ENCODE results near the gene F2. TPM values are rescaled to one million over a fixed set of nuclear protein-coding genes. Genes with fewer than 3 reads are reported as not detected.

Gene F2
- total and polyA plus RNA-seq, 7 experiments from 2014 or later = 0.15 TPM; not detected in 6

- Histone ChIP-seq H3K27me3 (ENCODE audit: control insufficient read depth in 2 of 2, insufficient read depth in 2 of 2, low read length in 2 of 2) (no peaks in the 10 kb centered on the region), H3K27ac (ENCODE audit: low read depth, low read length) (no peak overlapping the region), H3K4me3 (ENCODE audit: low read length) (no peak overlapping the region), H3K36me3 (ENCODE audit: control insufficient read depth in 2 of 3, insufficient read depth in 3 of 3, low read length in 3 of 3) (peaks cover 29 to 78% (median 33%) of the 10 kb centered on the region in 3 experiments), H3K9me3 (ENCODE audit: control insufficient read depth in 2 of 3, low read length in 3 of 3) (no peaks in the 10 kb centered on the region), H3K4me1 (ENCODE audit: control insufficient read depth in 2 of 2, insufficient read depth in 2 of 2, low read length in 2 of 2) (peaks cover 0 to 7% of the 10 kb centered on the region in 2 donors)
- H3K27ac Mint-ChIP-seq = peak overlapping the region in 2 of 9 donors; percentile 17 to 18
- no peaks in the 10 kb centered on the region for H3K27me3 Mint-ChIP-seq
- DNase-seq (no peak), ATAC-seq (no peak)
- CTCF ChIA-PET = no interaction called here
- intact Hi-C loops (cut with micrococcal nuclease) = no loop called here
- peaks cover 4 to 43% (median 13%) of the 10 kb centered on the region in 5 donors for H3K36me3 Mint-ChIP-seq
- H3K4me3 Mint-ChIP-seq = no peak overlapping the region
- H3K4me1 Mint-ChIP-seq = peaks cover 9 to 33% (median 27%) of the 10 kb centered on the region in 7 donors
- no peaks in the 10 kb centered on the region for H3K9me3 Mint-ChIP-seq
- POLR2A ChIA-PET = interaction anchor here (0.6 to 12.4 kb wide), 2 partner anchors 17 to 49 kb away, joined by 3 to 135 read pairs; no protein-coding TSS in a partner anchor
Observed at GRCh38 chr11:46692450-46692849, 26.6 kb upstream of the F2 start.

- CTCF ChIA-PET = interaction anchor here (0.9 kb wide), 1 partner anchor 8 kb away, joined by 3 read pairs; no protein-coding TSS in a partner anchor
- Histone ChIP-seq H3K9me3 (ENCODE audit: control insufficient read depth in 2 of 3, low read length in 3 of 3) (no peaks in the 10 kb centered on the region), H3K36me3 (ENCODE audit: control insufficient read depth in 2 of 3, insufficient read depth in 3 of 3, low read length in 3 of 3) (peaks cover 22 to 66% (median 30%) of the 10 kb centered on the region in 3 experiments), H3K4me1 (ENCODE audit: control insufficient read depth in 2 of 2, insufficient read depth in 2 of 2, low read length in 2 of 2) (peaks cover 9 to 14% of the 10 kb centered on the region in 2 donors), H3K27me3 (ENCODE audit: control insufficient read depth in 2 of 2, insufficient read depth in 2 of 2, low read length in 2 of 2) (no peaks in the 10 kb centered on the region), H3K27ac (ENCODE audit: low read depth, low read length) (no peak overlapping the region), H3K4me3 (ENCODE audit: low read length) (no peak overlapping the region)
- no peak overlapping the region for H3K4me3 Mint-ChIP-seq
- intact Hi-C loops (cut with micrococcal nuclease) = no loop called here
- H3K36me3 Mint-ChIP-seq = peaks cover 4 to 39% (median 8%) of the 10 kb centered on the region in 5 donors
- H3K4me1 Mint-ChIP-seq = peaks cover 17 to 44% (median 34%) of the 10 kb centered on the region in 7 donors
- DNase-seq (no peak), ATAC-seq (no peak)
- no peaks in the 10 kb centered on the region for H3K27me3 Mint-ChIP-seq
- POLR2A ChIA-PET = interaction anchor here (0.5 to 12.4 kb wide), 2 partner anchors 18 to 517 kb away, joined by 5 to 135 read pairs; no protein-coding TSS in a partner anchor
- H3K27ac Mint-ChIP-seq = peak overlapping the region in 1 of 9 donors; percentile 38
- no peaks in the 10 kb centered on the region for H3K9me3 Mint-ChIP-seq
Observed at GRCh38 chr11:46693597-46694012, 25.4 kb upstream of the F2 start.

GRCh38 chr11:46694072-46694471, 24.9 kb upstream of the F2 start:
- no peak overlapping the region for H3K27ac ChIP-seq (ENCODE audit: low read depth, low read length)
- Mint-ChIP-seq H3K9me3 (no peaks in the 10 kb centered on the region), H3K27ac (peak overlapping the region in 2 of 9 donors; percentile 22 to 38), H3K4me3 (no peak overlapping the region), H3K36me3 (peaks cover 4 to 38% (median 6%) of the 10 kb centered on the region in 5 donors), H3K27me3 (no peaks in the 10 kb centered on the region), H3K4me1 (peaks cover 21 to 47% (median 37%) of the 10 kb centered on the region in 7 donors)
- CTCF ChIA-PET = interaction anchor here (0.9 kb wide), 1 partner anchor 8 kb away, joined by 3 read pairs; no protein-coding TSS in a partner anchor
- ATAC-seq = no peak
- no peak for DNase-seq
- intact Hi-C loops (cut with micrococcal nuclease) = no loop called here
- H3K36me3 ChIP-seq (ENCODE audit: control insufficient read depth in 2 of 3, insufficient read depth in 3 of 3, low read length in 3 of 3) = peaks cover 22 to 63% (median 27%) of the 10 kb centered on the region in 3 experiments
- H3K9me3 ChIP-seq (ENCODE audit: control insufficient read depth in 2 of 3, low read length in 3 of 3) = no peaks in the 10 kb centered on the region
- POLR2A ChIA-PET = interaction anchor here (0.5 to 12.4 kb wide), 2 partner anchors 19 to 516 kb away, joined by 5 to 135 read pairs; no protein-coding TSS in a partner anchor
- H3K4me1 ChIP-seq (ENCODE audit: control insufficient read depth in 2 of 2, insufficient read depth in 2 of 2, low read length in 2 of 2) = peaks cover 14 to 18% of the 10 kb centered on the region in 2 donors
- H3K27me3 ChIP-seq (ENCODE audit: control insufficient read depth in 2 of 2, insufficient read depth in 2 of 2, low read length in 2 of 2) = no peaks in the 10 kb centered on the region
- H3K4me3 ChIP-seq (ENCODE audit: low read length) = no peak overlapping the region

GRCh38 chr11:46694607-46695006, 24.4 kb upstream of the F2 start:
- Histone ChIP-seq H3K27me3 (ENCODE audit: control insufficient read depth in 2 of 2, insufficient read depth in 2 of 2, low read length in 2 of 2) (no peaks in the 10 kb centered on the region), H3K4me1 (ENCODE audit: control insufficient read depth in 2 of 2, insufficient read depth in 2 of 2, low read length in 2 of 2) (peaks cover 19 to 24% of the 10 kb centered on the region in 2 donors), H3K4me3 (ENCODE audit: low read length) (no peak overlapping the region), H3K27ac (ENCODE audit: low read depth, low read length) (peak overlapping the region; percentile 35), H3K36me3 (ENCODE audit: control insufficient read depth in 2 of 3, insufficient read depth in 3 of 3, low read length in 3 of 3) (peaks cover 22 to 61% (median 25%) of the 10 kb centered on the region in 3 experiments), H3K9me3 (ENCODE audit: control insufficient read depth in 2 of 3, low read length in 3 of 3) (no peaks in the 10 kb centered on the region)
- no peak overlapping the region for H3K4me3 Mint-ChIP-seq
- no peak for ATAC-seq
- DNase-seq = no peak
- peaks cover 21 to 49% (median 38%) of the 10 kb centered on the region in 7 donors for H3K4me1 Mint-ChIP-seq
- no peaks in the 10 kb centered on the region for H3K27me3 Mint-ChIP-seq
- intact Hi-C loops (cut with micrococcal nuclease) = loop anchor here in 1 of 2 donors (5.0 kb wide), 1 partner anchor 857 kb away; no protein-coding TSS in a partner anchor
- H3K27ac Mint-ChIP-seq = peak overlapping the region in 3 of 9 donors; percentile 22 to 85 (median 54)
- peaks cover 4 to 39% (median 6%) of the 10 kb centered on the region in 5 donors for H3K36me3 Mint-ChIP-seq
- ChIA-PET POLR2A (interaction anchor here (12.4 kb wide), 1 partner anchor 19 kb away, joined by 135 read pairs; no protein-coding TSS in a partner anchor), CTCF (no interaction called here)
- H3K9me3 Mint-ChIP-seq = no peaks in the 10 kb centered on the region

- Mint-ChIP-seq H3K36me3 (peaks cover 3 to 36% (median 7%) of the 10 kb centered on the region in 5 donors), H3K27me3 (peaks cover 0 to 3% (median 0%) of the 10 kb centered on the region in 5 donors), H3K9me3 (peaks cover 0 to 1% (median 0%) of the 10 kb centered on the region in 11 donors), H3K4me1 (peaks cover 27 to 56% (median 36%) of the 10 kb centered on the region in 7 donors), H3K4me3 (peak overlapping the region in 2 of 10 donors; percentile 37 to 45), H3K27ac (peak overlapping the region in 5 of 9 donors; percentile 28 to 74 (median 48))
- Histone ChIP-seq H3K9me3 (ENCODE audit: control insufficient read depth in 2 of 3, low read length in 3 of 3) (no peaks in the 10 kb centered on the region), H3K27ac (ENCODE audit: low read depth, low read length) (peak overlapping the region; percentile 54), H3K27me3 (ENCODE audit: control insufficient read depth in 2 of 2, insufficient read depth in 2 of 2, low read length in 2 of 2) (no peaks in the 10 kb centered on the region), H3K4me3 (ENCODE audit: low read length) (no peak overlapping the region), H3K36me3 (ENCODE audit: control insufficient read depth in 2 of 3, insufficient read depth in 3 of 3, low read length in 3 of 3) (peaks cover 22 to 57% (median 25%) of the 10 kb centered on the region in 3 experiments), H3K4me1 (ENCODE audit: control insufficient read depth in 2 of 2, insufficient read depth in 2 of 2, low read length in 2 of 2) (peaks cover 20 to 25% of the 10 kb centered on the region in 2 donors)
- DNase-seq = no peak
- ChIA-PET POLR2A (interaction anchor here (0.8 to 12.4 kb wide), 3 partner anchors 14 to 77 kb away, joined by 3 to 135 read pairs (median 3); no protein-coding TSS in a partner anchor), CTCF (no interaction called here)
- no peak for ATAC-seq
- intact Hi-C loops (cut with micrococcal nuclease) = loop anchor here in 1 of 2 donors (5.0 kb wide), 1 partner anchor 858 kb away; no protein-coding TSS in a partner anchor
Observed at GRCh38 chr11:46695345-46696211, 23.4 kb upstream of the F2 start.

GRCh38 chr11:46696212-46696558, 22.8 kb upstream of the F2 start:
- H3K36me3 Mint-ChIP-seq = peaks cover 0 to 31% (median 8%) of the 10 kb centered on the region in 5 donors
- Histone ChIP-seq H3K4me1 (ENCODE audit: control insufficient read depth in 2 of 2, insufficient read depth in 2 of 2, low read length in 2 of 2) (peaks cover 20 to 25% of the 10 kb centered on the region in 2 donors), H3K27ac (ENCODE audit: low read depth, low read length) (no peak overlapping the region), H3K36me3 (ENCODE audit: control insufficient read depth in 2 of 3, insufficient read depth in 3 of 3, low read length in 3 of 3) (peaks cover 22 to 55% (median 25%) of the 10 kb centered on the region in 3 experiments), H3K27me3 (ENCODE audit: control insufficient read depth in 2 of 2, insufficient read depth in 2 of 2, low read length in 2 of 2) (no peaks in the 10 kb centered on the region), H3K4me3 (ENCODE audit: low read length) (no peak overlapping the region), H3K9me3 (ENCODE audit: control insufficient read depth in 2 of 3, low read length in 3 of 3) (no peaks in the 10 kb centered on the region)
- peaks cover 30 to 58% (median 35%) of the 10 kb centered on the region in 7 donors for H3K4me1 Mint-ChIP-seq
- ChIA-PET CTCF (interaction anchor here (1.1 kb wide), 1 partner anchor 79 kb away, joined by 3 read pairs; the partner anchor contains the start of genes ATG13 and HARBI1), POLR2A (interaction anchor here (1.1 to 12.4 kb wide), 2 partner anchors 21 to 78 kb away, joined by 3 to 135 read pairs; no protein-coding TSS in a partner anchor)
- DNase-seq = no peak
- peaks cover 0 to 2% (median 0%) of the 10 kb centered on the region in 11 donors for H3K9me3 Mint-ChIP-seq
- ATAC-seq = no peak
- peak overlapping the region in 1 of 10 donors; percentile 37 for H3K4me3 Mint-ChIP-seq
- intact Hi-C loops (cut with micrococcal nuclease) = loop anchor here in 1 of 2 donors (5.0 kb wide), 1 partner anchor 859 kb away; no protein-coding TSS in a partner anchor
- H3K27ac Mint-ChIP-seq = peak overlapping the region in 2 of 9 donors; percentile 32 to 55
- peaks cover 0 to 5% (median 0%) of the 10 kb centered on the region in 5 donors for H3K27me3 Mint-ChIP-seq

Data from naive thymus-derived CD4-positive, alpha-beta T cell (primary cell).